GM12878 (cell line): Measurements from ENCODE around the gene PI16. TPM values are rescaled to one million over a fixed set of nuclear protein-coding genes. Genes with fewer than 3 reads are reported as not detected.

Experiments
- ATAC-seq: fragments of 200-7000 bp; cut with Tn5 transposase; 3 replicates; pipeline ENCODE4 v1.9.1; 2020; ENCODE audit warnings: mild to moderate bottlenecking, moderate library complexity
- BruUV-seq: library from RNA; stranded (reverse); fragments of 400-500 nt; replicated peaks from 2 replicates; lab custom pipeline; 2021; lab: Mats Ljungman, UMichigan
- CTCF ChIA-PET: fragments of 300-600 bp; sonication (Branson Sonifier 250); formaldehyde crosslinking; extraction: SDS; loops from one replicate; lab custom pipeline; 2021; ENCODE audit warnings: inconsistent platforms; lab: Yijun Ruan, JAX
- POLR2A ChIA-PET: fragments of 350-600 bp; formaldehyde crosslinking; extraction: SDS; loops from one replicate; lab custom pipeline; 2021; ENCODE audit warnings: inconsistent platforms; lab: Charles Lee
- RAD21 ChIA-PET: fragments of 300-600 bp; sonication (Branson Sonifier 250); formaldehyde crosslinking; loops from one replicate; lab custom pipeline; 2023; ENCODE audit warnings: antibody characterized with exemption; ENCODE audit not compliant: unreplicated experiment; lab: Charles Lee
- SMC1A ChIA-PET: fragments of 300-600 bp; sonication (Branson Sonifier 250); formaldehyde crosslinking; loops from one replicate; lab custom pipeline; 2023; ENCODE audit not compliant: unreplicated experiment, uncharacterized antibody; lab: Charles Lee
- DNase-seq: peaks from one replicate; pipeline ENCODE4 v3.0.0-alpha.2; 2011; ENCODE audit warnings: low read depth, low spot score
- FAIRE-seq: peaks from 3 replicates; lab custom pipeline; 2011; peaks lifted over from hg19 to GRCh38; lab: Jason Lieb, UNC
- H2AFZ ChIP-seq: 2 replicates; pipeline ENCODE4 v1.6.0; 2011; ENCODE audit warnings: low read depth, low read length, control low read depth; ENCODE audit not compliant: control insufficient read depth
- H3K27ac ChIP-seq: 2 replicates; pipeline ENCODE4 v1.5.1; 2011; ENCODE audit warnings: control low read depth; ENCODE audit not compliant: control insufficient read depth, insufficient read depth
- H3K27me3 ChIP-seq, 2 experiments: replicated peaks in 1 of 2; 2 replicates each; pipeline versions ENCODE4 v1.6.0 to v1.6.1; 2011; ENCODE audit warnings: low read length in 1 of 2; ENCODE audit not compliant: control insufficient read depth in 2 of 2, insufficient read depth in 2 of 2
- H3K36me3 ChIP-seq, 2 experiments: 2 replicates each; pipeline ENCODE4 v1.5.1; 2011; ENCODE audit warnings: low read length in 1 of 2; ENCODE audit not compliant: control insufficient read depth in 2 of 2, insufficient read depth in 2 of 2
- H3K4me1 ChIP-seq: 2 replicates; pipeline ENCODE4 v1.6.1; 2011; ENCODE audit warnings: mild to moderate bottlenecking, low read length, moderate library complexity, mixed read lengths; ENCODE audit not compliant: control insufficient read depth, insufficient read depth
- H3K4me2 ChIP-seq: 2 replicates; pipeline ENCODE4 v1.6.0; 2011; ENCODE audit warnings: control low read depth; ENCODE audit not compliant: control insufficient read depth, insufficient read depth
- H3K4me3 ChIP-seq: fragments of 200-600 bp; sonication (generic); 2 replicates; pipeline ENCODE4 v1.5.1; 2016
- H3K79me2 ChIP-seq: 2 replicates; pipeline ENCODE4 v1.6.0; 2011; ENCODE audit warnings: low read length; ENCODE audit not compliant: control insufficient read depth, insufficient read depth
- H3K9ac ChIP-seq: 2 replicates; pipeline ENCODE4 v1.8.0; 2011; ENCODE audit warnings: low read length, control low read depth, mixed read lengths; ENCODE audit not compliant: control insufficient read depth, insufficient read depth
- H3K9me3 ChIP-seq: replicated peaks from 3 replicates; pipeline ENCODE4 v1.5.1; 2011; ENCODE audit warnings: mild to moderate bottlenecking, low read length; ENCODE audit not compliant: control insufficient read depth, insufficient read depth
- H4K20me1 ChIP-seq: 2 replicates; pipeline ENCODE4 v1.6.0; 2011; ENCODE audit not compliant: control insufficient read depth, insufficient read depth
- BMI1 ChIP-seq: fragments of 450-650 bp; IDR thresholded peaks from 2 replicates; pipeline ENCODE4 v1.6.1; 2016; ENCODE audit warnings: mild to moderate bottlenecking, moderate library complexity, borderline replicate concordance
- IKZF1 ChIP-seq: fragments of 450-650 bp; conservative IDR thresholded peaks from 2 replicates; pipeline ENCODE4 v1.6.1; 2017; ENCODE audit warnings: antibody characterized with exemption, mild to moderate bottlenecking
- RB1 ChIP-seq: fragments of 450-650 bp; formaldehyde crosslinking; IDR thresholded peaks from 2 replicates; pipeline ENCODE4 v1.6.1; 2017; ENCODE audit warnings: mild to moderate bottlenecking, borderline replicate concordance
- SP1 ChIP-seq: IDR thresholded peaks from one replicate; pipeline ENCODE4 v1.6.1; 2011; ENCODE audit warnings: low read depth, low read length
- ZSCAN29 ChIP-seq: fragments of 450-650 bp; IDR thresholded peaks from 2 replicates; pipeline ENCODE4 v1.6.1; 2017; ENCODE audit warnings: mild to moderate bottlenecking, moderate library complexity
- WGBS: methylation state at CpG from one replicate; pipeline ENCODE4 v1.1.6; 2016; ENCODE audit warnings: low lambda C conversion rate; ENCODE audit not compliant: insufficient replicate concordance, insufficient coverage; ENCODE audit errors: missing lambda C conversion rate; 5-methylcytosine and 5-hydroxymethylcytosine counted together
- in situ Hi-C: fragments of 300-500 bp; cut with MboI; formaldehyde crosslinking; loops from 9 replicates; pipeline ENCODE4 v1.14.3; 2018; ENCODE audit warnings: mixed read lengths
- intact Hi-C: fragments of 100-400 bp; cut with micrococcal nuclease; formaldehyde crosslinking; loops from one replicate; pipeline ENCODE4 v1.14.2; 2022; ENCODE audit not compliant: unreplicated experiment
- polyA plus RNA-seq, 11 experiments: library from polyadenylated mRNA; depleted of rRNA in 4 of 11; unstranded in 6 of 11; stranded (reverse) in 5 of 11; fragments of >200 nt; fragmentation: Nextera tagmentation in 4 of 11; fragmentation: Illumina TruSeq in 1 of 11; extraction: Ambion mirVana in 4 of 11; extraction: Trizol in 1 of 11; gene quantifications; 1 replicate in 1 of 11; 2 replicates in 10 of 11; pipeline versions ENCODE4 v1.2.1 to v1.2.3, GENCODE V29; 2011 to 2016; ENCODE audit warnings: inconsistent platforms in 2 of 11, missing spikeins in 2 of 11, low read depth in 1 of 11
- total RNA-seq, 4 experiments: library from RNA; depleted of rRNA in 3 of 4; stranded (reverse); fragments of >200 nt in 3 of 4; fragmentation: Illumina TruSeq in 1 of 4; extraction: Trizol in 1 of 4; gene quantifications; 2 replicates each; pipeline versions ENCODE4 v1.2.1 to v1.2.3, GENCODE V29; 2013 to 2021
- TF ChIP-seq, protein P1 (sequence below): fragments of 450-650 bp; IDR thresholded peaks from 2 replicates; pipeline ENCODE4 v1.6.1; 2018; ENCODE audit warnings: borderline replicate concordance, mild to moderate bottlenecking; ENCODE audit not compliant: partially characterized antibody
- TF ChIP-seq, protein P2 (sequence below): fragments of 450-650 bp; formaldehyde crosslinking; IDR thresholded peaks from 2 replicates; pipeline ENCODE4 v1.4.0; 2022; ENCODE audit warnings: mild to moderate bottlenecking, moderate library complexity
- TF ChIP-seq, protein P3 (sequence below): fragments of 450-650 bp; formaldehyde crosslinking; IDR thresholded peaks from 2 replicates; pipeline ENCODE4 v1.4.0; 2020; ENCODE audit warnings: mild to moderate bottlenecking, moderate library complexity
- TF ChIP-seq, protein P4 (sequence below): fragments of 450-650 bp; IDR thresholded peaks from 2 replicates; pipeline ENCODE4 v1.6.1; 2017; ENCODE audit warnings: mild to moderate bottlenecking, moderate library complexity

PI16 gene
- total and polyA plus RNA-seq, 10 of the 15 experiments (the other 5 are each of a cell fraction or from before 2014, with no cell fraction given) = 0.08 to 0.12 TPM; not detected in 8

DNA sequence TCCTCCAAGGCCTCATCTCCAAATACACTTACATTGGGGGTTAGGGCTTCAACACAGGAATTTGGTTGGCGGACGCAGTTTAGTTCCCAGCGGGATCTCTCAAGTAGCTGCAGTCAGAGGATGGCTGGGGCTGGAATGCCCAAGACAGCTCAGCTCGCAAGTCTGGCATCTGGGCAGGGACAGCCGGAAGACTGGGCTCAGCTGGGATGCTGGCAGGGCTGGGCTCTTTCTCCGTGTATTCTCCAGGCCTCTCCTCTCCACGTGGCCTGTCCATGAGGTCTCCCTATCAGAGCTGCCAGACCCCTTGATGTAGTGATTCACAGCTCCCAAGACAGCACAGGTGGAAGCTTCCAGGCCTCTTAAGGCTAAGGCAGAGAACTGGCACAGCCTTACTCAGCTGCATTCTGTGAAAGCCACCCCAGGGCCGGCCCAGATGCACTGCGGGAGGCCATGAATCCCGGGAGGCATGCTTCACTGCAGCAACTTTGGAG, 55.9 kb downstream of the PI16 start:
- SMC1A ChIA-PET = interaction anchor here (0.7 to 0.9 kb wide), 2 partner anchors 76 to 107 kb away, joined by 4 read pairs; no protein-coding TSS in a partner anchor
- no peaks in the 10 kb centered on the region for H4K20me1 ChIP-seq
- DNase-seq = no peak
- no peaks in the 10 kb centered on the region for H3K9me3 ChIP-seq
- H3K36me3 ChIP-seq = peaks cover 12 to 13% of the 10 kb centered on the region in 2 experiments
- intact Hi-C loops (no loop called here), in situ Hi-C loops (loop anchor here (5.0 kb wide), 1 partner anchor 243 kb away; no protein-coding TSS in a partner anchor)
- no peaks in the 10 kb centered on the region for H3K27me3 ChIP-seq
- H3K79me2 ChIP-seq = peaks cover 38% of the 10 kb centered on the region
- H3K4me2 ChIP-seq = no peak overlapping the region
- H3K27ac ChIP-seq = no peak overlapping the region
- FAIRE-seq = no peak
- no peak overlapping the region for H3K9ac ChIP-seq
- POLR2A ChIA-PET = no interaction called here
- 94% methylated on average over 10 of the region's 10 CpGs for WGBS
- no TSS peak for BruUV-seq
- no peak overlapping the region for H2AFZ ChIP-seq
- CTCF ChIA-PET = interaction anchor here (1.4 to 1.8 kb wide), 2 partner anchors 29 to 244 kb away, joined by 3 to 7 read pairs; no protein-coding TSS in a partner anchor
- H3K4me1 ChIP-seq = peaks cover 20% of the 10 kb centered on the region
- no peak overlapping the region for H3K4me3 ChIP-seq
- RAD21 ChIA-PET = no interaction called here
- no peak for ATAC-seq
- TF ChIP-seq RB1 (no peak), IKZF1 (no peak), SP1 (no peak), BMI1 (no peak), ZSCAN29 (no peak)
- TF ChIP-seq, protein P1, sequence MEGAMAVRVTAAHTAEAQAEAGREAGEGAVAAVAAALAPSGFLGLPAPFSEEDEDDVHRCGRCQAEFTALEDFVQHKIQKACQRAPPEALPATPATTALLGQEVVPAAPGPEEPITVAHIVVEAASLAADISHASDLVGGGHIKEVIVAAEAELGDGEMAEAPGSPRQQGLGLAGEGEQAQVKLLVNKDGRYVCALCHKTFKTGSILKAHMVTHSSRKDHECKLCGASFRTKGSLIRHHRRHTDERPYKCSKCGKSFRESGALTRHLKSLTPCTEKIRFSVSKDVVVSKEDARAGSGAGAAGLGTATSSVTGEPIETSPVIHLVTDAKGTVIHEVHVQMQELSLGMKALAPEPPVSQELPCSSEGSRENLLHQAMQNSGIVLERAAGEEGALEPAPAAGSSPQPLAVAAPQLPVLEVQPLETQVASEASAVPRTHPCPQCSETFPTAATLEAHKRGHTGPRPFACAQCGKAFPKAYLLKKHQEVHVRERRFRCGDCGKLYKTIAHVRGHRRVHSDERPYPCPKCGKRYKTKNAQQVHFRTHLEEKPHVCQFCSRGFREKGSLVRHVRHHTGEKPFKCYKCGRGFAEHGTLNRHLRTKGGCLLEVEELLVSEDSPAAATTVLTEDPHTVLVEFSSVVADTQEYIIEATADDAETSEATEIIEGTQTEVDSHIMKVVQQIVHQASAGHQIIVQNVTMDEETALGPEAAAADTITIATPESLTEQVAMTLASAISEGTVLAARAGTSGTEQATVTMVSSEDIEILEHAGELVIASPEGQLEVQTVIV = no peak
- TF ChIP-seq, protein P2, sequence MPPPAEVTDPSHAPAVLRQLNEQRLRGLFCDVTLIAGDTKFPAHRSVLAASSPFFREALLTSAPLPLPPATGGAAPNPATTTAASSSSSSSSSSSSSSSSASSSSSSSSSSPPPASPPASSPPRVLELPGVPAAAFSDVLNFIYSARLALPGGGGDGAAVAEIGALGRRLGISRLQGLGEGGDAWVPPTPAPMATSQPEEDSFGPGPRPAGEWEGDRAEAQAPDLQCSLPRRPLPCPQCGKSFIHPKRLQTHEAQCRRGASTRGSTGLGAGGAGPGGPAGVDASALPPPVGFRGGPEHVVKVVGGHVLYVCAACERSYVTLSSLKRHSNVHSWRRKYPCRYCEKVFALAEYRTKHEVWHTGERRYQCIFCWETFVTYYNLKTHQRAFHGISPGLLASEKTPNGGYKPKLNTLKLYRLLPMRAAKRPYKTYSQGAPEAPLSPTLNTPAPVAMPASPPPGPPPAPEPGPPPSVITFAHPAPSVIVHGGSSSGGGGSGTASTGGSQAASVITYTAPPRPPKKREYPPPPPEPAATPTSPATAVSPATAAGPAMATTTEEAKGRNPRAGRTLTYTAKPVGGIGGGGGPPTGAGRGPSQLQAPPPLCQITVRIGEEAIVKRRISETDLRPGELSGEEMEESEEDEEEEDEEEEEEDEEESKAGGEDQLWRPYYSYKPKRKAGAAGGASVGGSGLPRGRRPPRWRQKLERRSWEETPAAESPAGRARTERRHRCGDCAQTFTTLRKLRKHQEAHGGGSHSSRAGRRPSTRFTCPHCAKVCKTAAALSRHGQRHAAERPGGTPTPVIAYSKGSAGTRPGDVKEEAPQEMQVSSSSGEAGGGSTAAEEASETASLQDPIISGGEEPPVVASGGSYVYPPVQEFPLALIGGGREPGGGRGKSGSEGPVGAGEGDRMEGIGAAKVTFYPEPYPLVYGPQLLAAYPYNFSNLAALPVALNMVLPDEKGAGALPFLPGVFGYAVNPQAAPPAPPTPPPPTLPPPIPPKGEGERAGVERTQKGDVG (CRISPR knock-in tag) = no peak
- TF ChIP-seq, protein P3, sequence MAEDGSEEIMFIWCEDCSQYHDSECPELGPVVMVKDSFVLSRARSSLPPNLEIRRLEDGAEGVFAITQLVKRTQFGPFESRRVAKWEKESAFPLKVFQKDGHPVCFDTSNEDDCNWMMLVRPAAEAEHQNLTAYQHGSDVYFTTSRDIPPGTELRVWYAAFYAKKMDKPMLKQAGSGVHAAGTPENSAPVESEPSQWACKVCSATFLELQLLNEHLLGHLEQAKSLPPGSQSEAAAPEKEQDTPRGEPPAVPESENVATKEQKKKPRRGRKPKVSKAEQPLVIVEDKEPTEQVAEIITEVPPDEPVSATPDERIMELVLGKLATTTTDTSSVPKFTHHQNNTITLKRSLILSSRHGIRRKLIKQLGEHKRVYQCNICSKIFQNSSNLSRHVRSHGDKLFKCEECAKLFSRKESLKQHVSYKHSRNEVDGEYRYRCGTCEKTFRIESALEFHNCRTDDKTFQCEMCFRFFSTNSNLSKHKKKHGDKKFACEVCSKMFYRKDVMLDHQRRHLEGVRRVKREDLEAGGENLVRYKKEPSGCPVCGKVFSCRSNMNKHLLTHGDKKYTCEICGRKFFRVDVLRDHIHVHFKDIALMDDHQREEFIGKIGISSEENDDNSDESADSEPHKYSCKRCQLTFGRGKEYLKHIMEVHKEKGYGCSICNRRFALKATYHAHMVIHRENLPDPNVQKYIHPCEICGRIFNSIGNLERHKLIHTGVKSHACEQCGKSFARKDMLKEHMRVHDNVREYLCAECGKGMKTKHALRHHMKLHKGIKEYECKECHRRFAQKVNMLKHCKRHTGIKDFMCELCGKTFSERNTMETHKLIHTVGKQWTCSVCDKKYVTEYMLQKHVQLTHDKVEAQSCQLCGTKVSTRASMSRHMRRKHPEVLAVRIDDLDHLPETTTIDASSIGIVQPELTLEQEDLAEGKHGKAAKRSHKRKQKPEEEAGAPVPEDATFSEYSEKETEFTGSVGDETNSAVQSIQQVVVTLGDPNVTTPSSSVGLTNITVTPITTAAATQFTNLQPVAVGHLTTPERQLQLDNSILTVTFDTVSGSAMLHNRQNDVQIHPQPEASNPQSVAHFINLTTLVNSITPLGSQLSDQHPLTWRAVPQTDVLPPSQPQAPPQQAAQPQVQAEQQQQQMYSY = no peak
- TF ChIP-seq, protein P4, sequence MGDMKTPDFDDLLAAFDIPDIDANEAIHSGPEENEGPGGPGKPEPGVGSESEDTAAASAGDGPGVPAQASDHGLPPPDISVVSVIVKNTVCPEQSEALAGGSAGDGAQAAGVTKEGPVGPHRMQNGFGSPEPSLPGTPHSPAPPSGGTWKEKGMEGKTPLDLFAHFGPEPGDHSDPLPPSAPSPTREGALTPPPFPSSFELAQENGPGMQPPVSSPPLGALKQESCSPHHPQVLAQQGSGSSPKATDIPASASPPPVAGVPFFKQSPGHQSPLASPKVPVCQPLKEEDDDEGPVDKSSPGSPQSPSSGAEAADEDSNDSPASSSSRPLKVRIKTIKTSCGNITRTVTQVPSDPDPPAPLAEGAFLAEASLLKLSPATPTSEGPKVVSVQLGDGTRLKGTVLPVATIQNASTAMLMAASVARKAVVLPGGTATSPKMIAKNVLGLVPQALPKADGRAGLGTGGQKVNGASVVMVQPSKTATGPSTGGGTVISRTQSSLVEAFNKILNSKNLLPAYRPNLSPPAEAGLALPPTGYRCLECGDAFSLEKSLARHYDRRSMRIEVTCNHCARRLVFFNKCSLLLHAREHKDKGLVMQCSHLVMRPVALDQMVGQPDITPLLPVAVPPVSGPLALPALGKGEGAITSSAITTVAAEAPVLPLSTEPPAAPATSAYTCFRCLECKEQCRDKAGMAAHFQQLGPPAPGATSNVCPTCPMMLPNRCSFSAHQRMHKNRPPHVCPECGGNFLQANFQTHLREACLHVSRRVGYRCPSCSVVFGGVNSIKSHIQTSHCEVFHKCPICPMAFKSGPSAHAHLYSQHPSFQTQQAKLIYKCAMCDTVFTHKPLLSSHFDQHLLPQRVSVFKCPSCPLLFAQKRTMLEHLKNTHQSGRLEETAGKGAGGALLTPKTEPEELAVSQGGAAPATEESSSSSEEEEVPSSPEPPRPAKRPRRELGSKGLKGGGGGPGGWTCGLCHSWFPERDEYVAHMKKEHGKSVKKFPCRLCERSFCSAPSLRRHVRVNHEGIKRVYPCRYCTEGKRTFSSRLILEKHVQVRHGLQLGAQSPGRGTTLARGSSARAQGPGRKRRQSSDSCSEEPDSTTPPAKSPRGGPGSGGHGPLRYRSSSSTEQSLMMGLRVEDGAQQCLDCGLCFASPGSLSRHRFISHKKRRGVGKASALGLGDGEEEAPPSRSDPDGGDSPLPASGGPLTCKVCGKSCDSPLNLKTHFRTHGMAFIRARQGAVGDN = no peak
